A549 (cell line): Measurements from ENCODE around the gene IGFN1. TPM values are rescaled to one million over a fixed set of nuclear protein-coding genes. Genes with fewer than 3 reads are reported as not detected.
"Not testable (repeated sequence)": the region's sequence is repeated elsewhere in the genome, so short reads cannot be mapped to it uniquely, and the experiment has no call there.

Source experiments
- ATAC-seq, 2 experiments: fragments of 200-7000 bp in 1 of 2; fragments of >200 bp in 1 of 2; cut with Nextera tagmentation in 1 of 2; cut with Tn5 transposase in 1 of 2; 3 replicates each; pipeline versions ENCODE4 v1.8.0 to v1.9.1; 2018 to 2020; ENCODE audit warnings: mild to moderate bottlenecking in 1 of 2, moderate library complexity in 1 of 2
- CTCF ChIA-PET: fragments of 300-600 bp; sonication (Branson Sonifier 250); formaldehyde crosslinking; extraction: SDS; loops from one replicate; lab custom pipeline; 2021; ENCODE audit warnings: antibody characterized with exemption, inconsistent platforms; lab: Yijun Ruan, JAX
- POLR2A ChIA-PET: fragments of 350-600 bp; formaldehyde crosslinking; extraction: SDS; loops from one replicate; lab custom pipeline; 2021; ENCODE audit warnings: antibody characterized with exemption, inconsistent platforms; lab: Yijun Ruan, JAX
- DNase-seq, 2 experiments: peaks; one replicate each; pipeline versions ENCODE4 v3.0.0 to v3.0.0-alpha.2; 2011 to 2016; ENCODE audit warnings: low read depth in 1 of 2, low spot score in 1 of 2
- FAIRE-seq: peaks from 2 replicates; lab custom pipeline; 2011; peaks lifted over from hg19 to GRCh38; lab: Jason Lieb, UNC
- H3K27ac ChIP-seq, 2 experiments: fragments of >200 bp; sonication (Bioruptor Twin); formaldehyde crosslinking; 3 replicates each; pipeline ENCODE4 v1.5.1; 2016 to 2017
- H3K4me1 ChIP-seq: fragments of >200 bp; sonication (Bioruptor Twin); formaldehyde crosslinking; 3 replicates; pipeline ENCODE4 v1.6.1; 2016
- H3K4me2 ChIP-seq: fragments of >200 bp; sonication (Bioruptor Twin); formaldehyde crosslinking; 3 replicates; pipeline ENCODE4 v1.6.1; 2016
- H3K4me3 ChIP-seq: fragments of >200 bp; sonication (Bioruptor Twin); formaldehyde crosslinking; 3 replicates; pipeline ENCODE4 v1.5.1; 2016
- H3K9me3 ChIP-seq: fragments of >200 bp; sonication (Bioruptor Twin); formaldehyde crosslinking; 3 replicates; pipeline ENCODE4 v1.6.1; 2016
- CBX8 ChIP-seq: fragments of 200-600 bp; sonication (generic); IDR thresholded peaks from 2 replicates; pipeline ENCODE4 v1.6.1; 2016
- CEBPB ChIP-seq, 2 experiments: fragments of >200 bp in 1 of 2; sonication (Bioruptor Twin) in 1 of 2; formaldehyde crosslinking in 1 of 2; IDR thresholded peaks; 2 replicates each; pipeline ENCODE4 v1.6.1; 2012 to 2016
- CTCF ChIP-seq: fragments of >200 bp; sonication (Bioruptor Twin); formaldehyde crosslinking; IDR thresholded peaks from 3 replicates; pipeline ENCODE4 v1.5.1; 2016
- E2F6 ChIP-seq: IDR thresholded peaks from 2 replicates; pipeline ENCODE4 v1.6.1; 2012; ENCODE audit warnings: low read depth, borderline replicate concordance
- GATA3 ChIP-seq: IDR thresholded peaks from 2 replicates; pipeline ENCODE4 v1.6.1; 2012; ENCODE audit warnings: borderline replicate concordance
- HEYL ChIP-seq: fragments of 250-450 bp; sonication (Bioruptor Pico); IDR thresholded peaks from 2 replicates; pipeline ENCODE4 v1.8.0; 2021; ENCODE audit warnings: mild to moderate bottlenecking, moderate library complexity
- HMGXB4 ChIP-seq: fragments of 250-450 bp; sonication (Bioruptor Pico); IDR thresholded peaks from 2 replicates; pipeline ENCODE4 v1.5.0; 2021; ENCODE audit warnings: mild to moderate bottlenecking, moderate library complexity, borderline replicate concordance
- HOXB13 ChIP-seq: fragments of 250-450 bp; sonication (Bioruptor Pico); IDR thresholded peaks from 2 replicates; pipeline ENCODE4 v1.5.0; 2020; ENCODE audit warnings: low read depth, mild to moderate bottlenecking, moderate library complexity
- JUN ChIP-seq, 2 experiments: fragments of >200 bp; sonication (Bioruptor Twin); formaldehyde crosslinking; IDR thresholded peaks; 2 replicates in 1 of 2; 3 replicates in 1 of 2; pipeline ENCODE4 v1.6.1; 2016 to 2017
- JUNB ChIP-seq: fragments of >200 bp; sonication (Bioruptor Twin); formaldehyde crosslinking; IDR thresholded peaks from 2 replicates; pipeline ENCODE4 v1.6.1; 2016
- MYC ChIP-seq: IDR thresholded peaks from 2 replicates; pipeline ENCODE4 v1.6.1; 2012; ENCODE audit warnings: mild to moderate bottlenecking, inconsistent platforms, low read length, improper control_type of control experiment, borderline replicate concordance
- POLR2A ChIP-seq: IDR thresholded peaks from 2 replicates; pipeline ENCODE4 v1.6.1; 2012; ENCODE audit warnings: mild to moderate bottlenecking, low read length
- RAD21 ChIP-seq, 2 experiments: fragments of >200 bp in 1 of 2; sonication (Bioruptor Twin) in 1 of 2; formaldehyde crosslinking in 1 of 2; IDR thresholded peaks in 1 of 2; conservative IDR thresholded peaks in 1 of 2; 2 replicates in 1 of 2; 3 replicates in 1 of 2; pipeline ENCODE4 v1.6.1; 2012 to 2018; ENCODE audit warnings: inconsistent platforms in 1 of 2
- RARB ChIP-seq: fragments of 250-450 bp; sonication (Bioruptor Pico); IDR thresholded peaks from 2 replicates; pipeline ENCODE4 v1.8.0; 2021; ENCODE audit warnings: mild to moderate bottlenecking, moderate library complexity
- SMC3 ChIP-seq: fragments of >200 bp; sonication (Bioruptor Twin); formaldehyde crosslinking; IDR thresholded peaks from 3 replicates; pipeline ENCODE4 v1.6.1; 2018; ENCODE audit warnings: inconsistent platforms
- SREBF2 ChIP-seq: fragments of 450-650 bp; IDR thresholded peaks from 2 replicates; pipeline ENCODE4 v1.6.1; 2014; ENCODE audit warnings: mild to moderate bottlenecking, moderate library complexity
- USF2 ChIP-seq: fragments of 450-650 bp; IDR thresholded peaks from 2 replicates; pipeline ENCODE4 v1.6.1; 2014; ENCODE audit warnings: antibody characterized with exemption
- ZC3H11A ChIP-seq: fragments of 450-650 bp; IDR thresholded peaks from 2 replicates; pipeline ENCODE4 v1.6.1; 2014; ENCODE audit warnings: antibody characterized with exemption, mild to moderate bottlenecking
- ZSCAN20 ChIP-seq: fragments of 250-450 bp; sonication (Bioruptor Pico); IDR thresholded peaks from 2 replicates; pipeline ENCODE4 v1.8.0; 2022; ENCODE audit warnings: mild to moderate bottlenecking, moderate library complexity
- WGBS: methylation state at CpG from one replicate; pipeline ENCODE4 v1.1.6; 2017; ENCODE audit errors: missing lambda C conversion rate; 5-methylcytosine and 5-hydroxymethylcytosine counted together
- polyA plus RNA-seq, 4 experiments: library from polyadenylated mRNA; depleted of rRNA in 3 of 4; stranded (reverse); fragments of >200 nt; fragmentation: RNase III in 1 of 4; extraction: RNeasy Plus Mini Kit Qiagen cat#74134 plus additional on column Dnase treatment in 1 of 4; gene quantifications; 2 replicates in 3 of 4; 3 replicates in 1 of 4; pipeline ENCODE4 v1.2.3, GENCODE V29; 2011 to 2017

Gene IGFN1
- polyA plus RNA-seq, 2 of the 4 experiments (the other 2 are of a cell fraction): 0.03 to 4.7 TPM

- ChIA-PET CTCF (interaction anchor here (0.6 to 8.8 kb wide), 64 partner anchors 8 to 1427 kb away, joined by 3 to 480 read pairs (median 6); partner anchors contain the start of genes PKP1 and TNNT2), POLR2A (no interaction called here)
- ATAC-seq (peak; percentile 37 to 47; a peak in 5 of 6 replicates), FAIRE-seq (no peak)
- H3K4me1 ChIP-seq: 0 out of 3 replicates have a peak, but pooled peaks cover 3% of the 10 kb centered on the region
- no peak overlapping the region for H3K4me3 ChIP-seq
- no peak overlapping the region for H3K4me2 ChIP-seq
- WGBS: 74% methylated on average over 8 of the region's 9 CpGs
- H3K27ac ChIP-seq: no peak overlapping the region; a peak in 1 of 6 replicates
- TF ChIP-seq ZC3H11A (no peak), JUNB (no peak), SREBF2 (no peak), E2F6 (no peak), MYC (no peak), HOXB13 (no peak), CEBPB (IDR thresholded peaks at IDR 0.05) (no peak)
- TF ChIP-seq, all 56 proteins: peak for 0
- no peak for DNase-seq
- H3K9me3 ChIP-seq: no peaks in the 10 kb centered on the region
These were observed 63.4 kb downstream of the IGFN1 start for GRCh38 chr1:201253906-201254624.

- Histone ChIP-seq H3K9me3 (no peaks in the 10 kb centered on the region), H3K4me3 (no peak overlapping the region), H3K4me2 (no peak overlapping the region), H3K4me1 (0 out of 3 replicates have a peak, but pooled peaks cover 3% of the 10 kb centered on the region), H3K27ac (peak overlapping the region; percentile 63 to 64; a peak in 5 of 6 replicates)
- 42% methylated on average over 17 of the region's 24 CpGs for WGBS
- DNase-seq: peak; percentile 47 to 89
- ATAC-seq: peak; percentile 78 to 95
- CTCF ChIA-PET: interaction anchor here (0.6 to 8.8 kb wide), 64 partner anchors 9 to 283 kb away, joined by 3 to 480 read pairs (median 6); partner anchors contain the start of genes PKP1 and TNNT2
- POLR2A ChIA-PET: no interaction called here
- FAIRE-seq: no peak
- TF ChIP-seq USF2 (no peak), CTCF (peak; percentile 98), SMC3 (peak; percentile 100), RAD21 (conservative IDR thresholded peaks at IDR 0.05 in 1 of 2, IDR thresholded peaks at IDR 0.05 in 1 of 2) (peak; percentile 99 to 100)
These were observed 64.2 kb downstream of the IGFN1 start for GRCh38 chr1:201254625-201255478.

GRCh38 chr1:201255479-201256362 is 65.1 kb downstream of the IGFN1 start:
- no peak for FAIRE-seq
- no peak for ATAC-seq
- Histone ChIP-seq H3K27ac (peak overlapping the region in 1 of 2 experiments; percentile 63; a peak in 2 of 6 replicates), H3K9me3 (no peaks in the 10 kb centered on the region), H3K4me1 (0 out of 3 replicates have a peak, but pooled peaks cover 3% of the 10 kb centered on the region), H3K4me3 (no peak overlapping the region), H3K4me2 (no peak overlapping the region)
- 79% methylated on average over 15 of the region's 17 CpGs for WGBS
- ChIA-PET CTCF (interaction anchor here (0.7 to 8.8 kb wide), 32 partner anchors 10 to 257 kb away, joined by 3 to 480 read pairs (median 11); partner anchors contain the start of gene PKP1), POLR2A (no interaction called here)
- TF ChIP-seq CBX8: no peak
- no peak for TF ChIP-seq POLR2A
- TF ChIP-seq JUN (IDR thresholded peaks at IDR 0.05): no peak
- TF ChIP-seq HEYL: no peak
- no peak for TF ChIP-seq ZSCAN20 (CRISPR knock-in tag)
- no peak for TF ChIP-seq HMGXB4 (CRISPR knock-in tag)
- TF ChIP-seq GATA3: no peak
- TF ChIP-seq RARB (CRISPR knock-in tag): no peak
- DNase-seq: no peak

- CTCF ChIA-PET: interaction anchor here (1.0 to 7.9 kb wide), 3 partner anchors 35 to 103 kb away, joined by 3 to 124 read pairs (median 25); no protein-coding TSS in a partner anchor
- ATAC-seq, H3K4me2 ChIP-seq, H3K9me3 ChIP-seq, FAIRE-seq, POLR2A ChIA-PET, DNase-seq, H3K4me1 ChIP-seq, H3K27ac ChIP-seq, H3K4me3 ChIP-seq: not testable (repeated sequence)
These were observed 67.5 kb downstream of the IGFN1 start for GRCh38 chr1:201258132-201258531.
